ENCODE measurements around the gene WWC1. TPM values are rescaled to one million over a fixed set of nuclear protein-coding genes. Genes with fewer than 3 reads are reported as not detected.

Gene WWC1
- total RNA-seq, 1 experiment from 2014 or later: 29.4 TPM

DNA sequence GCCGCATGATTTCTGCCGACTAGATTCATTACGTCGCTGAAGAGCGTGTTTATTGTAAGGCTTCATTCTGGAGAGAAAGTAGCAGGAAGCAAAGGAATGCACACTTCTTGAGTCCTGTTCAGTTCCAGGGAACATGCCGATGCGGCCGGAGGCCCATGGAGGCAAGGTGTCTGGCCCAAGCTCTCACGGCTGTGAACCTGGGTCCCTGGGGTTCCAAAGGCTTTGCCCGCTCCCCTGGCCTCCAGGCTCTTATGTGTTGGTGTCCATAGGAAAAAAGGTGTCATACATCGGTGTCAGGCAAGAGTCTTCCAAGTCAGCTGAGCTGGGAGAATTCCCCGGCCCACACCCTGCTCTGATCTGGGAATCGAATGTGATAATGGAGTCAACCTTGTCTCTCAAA lies 64.7 kb downstream of the WWC1 start:
- ChIA-PET POLR2A (no interaction called here), CTCF (no interaction called here)
- Histone ChIP-seq H3K4me3 (ENCODE audit: low read depth in 2 of 2, low read length in 2 of 2) (no peak overlapping the region), H3K27me3 (ENCODE audit: control insufficient read depth, insufficient read depth, low read length) (no peaks in the 10 kb centered on the region), H3K4me1 (ENCODE audit: control insufficient read depth, insufficient read depth, low read length) (no peaks in the 10 kb centered on the region), H3K36me3 (ENCODE audit: control insufficient read depth, insufficient read depth, low read length) (no peaks in the 10 kb centered on the region), H3K27ac (ENCODE audit: low read length) (no peak overlapping the region), H3K9me3 (ENCODE audit: control insufficient read depth, insufficient read depth, low read depth, low read length) (no peaks in the 10 kb centered on the region)
- intact Hi-C loops (cut with micrococcal nuclease; ENCODE audit: unreplicated experiment): no loop called here
- in situ Hi-C loops (cut with HindIII; ENCODE audit: low pct_unique_long_range_greater_than_20kb, low sequenced_read_pairs): no loop called here
- DNase-seq (ENCODE audit: low read depth, low spot score) (no peak), ATAC-seq (no peak)
- no peak for TF ChIP-seq TCF7L2 (IDR thresholded peaks at IDR 0.05; ENCODE audit: low read depth, low read length)
- TF ChIP-seq POLR2AphosphoS5 (IDR thresholded peaks at IDR 0.05; ENCODE audit: low read depth, low read length): no peak
- TF ChIP-seq, protein P1, sequence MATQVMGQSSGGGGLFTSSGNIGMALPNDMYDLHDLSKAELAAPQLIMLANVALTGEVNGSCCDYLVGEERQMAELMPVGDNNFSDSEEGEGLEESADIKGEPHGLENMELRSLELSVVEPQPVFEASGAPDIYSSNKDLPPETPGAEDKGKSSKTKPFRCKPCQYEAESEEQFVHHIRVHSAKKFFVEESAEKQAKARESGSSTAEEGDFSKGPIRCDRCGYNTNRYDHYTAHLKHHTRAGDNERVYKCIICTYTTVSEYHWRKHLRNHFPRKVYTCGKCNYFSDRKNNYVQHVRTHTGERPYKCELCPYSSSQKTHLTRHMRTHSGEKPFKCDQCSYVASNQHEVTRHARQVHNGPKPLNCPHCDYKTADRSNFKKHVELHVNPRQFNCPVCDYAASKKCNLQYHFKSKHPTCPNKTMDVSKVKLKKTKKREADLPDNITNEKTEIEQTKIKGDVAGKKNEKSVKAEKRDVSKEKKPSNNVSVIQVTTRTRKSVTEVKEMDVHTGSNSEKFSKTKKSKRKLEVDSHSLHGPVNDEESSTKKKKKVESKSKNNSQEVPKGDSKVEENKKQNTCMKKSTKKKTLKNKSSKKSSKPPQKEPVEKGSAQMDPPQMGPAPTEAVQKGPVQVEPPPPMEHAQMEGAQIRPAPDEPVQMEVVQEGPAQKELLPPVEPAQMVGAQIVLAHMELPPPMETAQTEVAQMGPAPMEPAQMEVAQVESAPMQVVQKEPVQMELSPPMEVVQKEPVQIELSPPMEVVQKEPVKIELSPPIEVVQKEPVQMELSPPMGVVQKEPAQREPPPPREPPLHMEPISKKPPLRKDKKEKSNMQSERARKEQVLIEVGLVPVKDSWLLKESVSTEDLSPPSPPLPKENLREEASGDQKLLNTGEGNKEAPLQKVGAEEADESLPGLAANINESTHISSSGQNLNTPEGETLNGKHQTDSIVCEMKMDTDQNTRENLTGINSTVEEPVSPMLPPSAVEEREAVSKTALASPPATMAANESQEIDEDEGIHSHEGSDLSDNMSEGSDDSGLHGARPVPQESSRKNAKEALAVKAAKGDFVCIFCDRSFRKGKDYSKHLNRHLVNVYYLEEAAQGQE (IDR thresholded peaks at IDR 0.05; ENCODE audit: insufficient read depth in 1 of 2, low read depth in 2 of 2, low read length in 1 of 2): no peak
- TF ChIP-seq CTCF (IDR thresholded peaks at IDR 0.05): no peak
- TF ChIP-seq SIN3A (IDR thresholded peaks at IDR 0.05; ENCODE audit: borderline replicate concordance, insufficient read depth, low read depth, low read length): no peak
- no TSS peak for BruUV-seq (replicated peaks)

DNA sequence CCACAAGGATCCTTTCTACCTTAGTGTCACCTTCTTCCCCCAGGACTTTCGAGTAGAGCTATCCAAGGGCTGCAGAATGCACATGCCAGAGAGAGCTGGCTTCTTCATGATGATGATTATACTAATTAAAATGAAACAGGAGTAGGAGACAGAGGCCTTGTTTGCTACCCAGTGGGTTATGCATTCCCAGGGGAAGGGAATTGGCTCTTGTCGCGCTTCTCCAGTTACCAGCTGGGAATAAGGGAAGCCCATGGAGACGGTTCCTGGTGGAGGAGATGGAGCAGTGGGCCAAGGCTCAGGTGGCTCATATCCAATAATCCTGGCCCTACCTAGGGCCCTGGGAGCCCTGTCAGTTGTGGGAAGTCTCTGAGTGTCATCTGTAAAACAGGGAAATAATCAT lies 65.1 kb downstream of the WWC1 start:
- no peak for ATAC-seq
- in situ Hi-C loops (cut with HindIII; ENCODE audit: low pct_unique_long_range_greater_than_20kb, low sequenced_read_pairs) (no loop called here), intact Hi-C loops (cut with micrococcal nuclease; ENCODE audit: unreplicated experiment) (no loop called here)
- H3K36me3 ChIP-seq (ENCODE audit: control insufficient read depth, insufficient read depth, low read length): no peaks in the 10 kb centered on the region
- no peak overlapping the region for H3K4me3 ChIP-seq (ENCODE audit: low read depth in 2 of 2, low read length in 2 of 2)
- H3K27ac ChIP-seq (ENCODE audit: low read length): no peak overlapping the region
- POLR2A ChIA-PET: no interaction called here
- no TSS peak for BruUV-seq (replicated peaks)
- no peaks in the 10 kb centered on the region for H3K27me3 ChIP-seq (ENCODE audit: control insufficient read depth, insufficient read depth, low read length)
- H3K9me3 ChIP-seq (ENCODE audit: control insufficient read depth, insufficient read depth, low read depth, low read length): no peaks in the 10 kb centered on the region
- no peak for DNase-seq (ENCODE audit: low read depth, low spot score)
- TF ChIP-seq SIN3A (IDR thresholded peaks at IDR 0.05; ENCODE audit: borderline replicate concordance, insufficient read depth, low read depth, low read length) (no peak), TCF7L2 (IDR thresholded peaks at IDR 0.05; ENCODE audit: low read depth, low read length) (no peak), CTCF (IDR thresholded peaks at IDR 0.05) (no peak), POLR2AphosphoS5 (IDR thresholded peaks at IDR 0.05; ENCODE audit: low read depth, low read length) (no peak)
- TF ChIP-seq, protein P1 (IDR thresholded peaks at IDR 0.05; ENCODE audit: insufficient read depth in 1 of 2, low read depth in 2 of 2, low read length in 1 of 2): no peak
- CTCF ChIA-PET: no interaction called here
- no peaks in the 10 kb centered on the region for H3K4me1 ChIP-seq (ENCODE audit: control insufficient read depth, insufficient read depth, low read length)

Measured in Panc1 (cell line).